Astrocyte (in vitro differentiated cells and primary cell): ENCODE data around the gene AK1. TPM values are rescaled to one million over a fixed set of nuclear protein-coding genes. Genes with fewer than 3 reads are reported as not detected.

Experiments used
- DNase-seq: peaks from one replicate; pipeline ENCODE4 v3.0.0-alpha.2; 2010; ENCODE audit warnings: low read depth
- FAIRE-seq: peaks from 2 replicates; lab custom pipeline; 2011; peaks lifted over from hg19 to GRCh38; lab: Jason Lieb, UNC
- H2AFZ ChIP-seq: 2 replicates; pipeline ENCODE4 v1.6.0; 2012; ENCODE audit warnings: low read depth, low read length, inconsistent platforms
- H3K27ac ChIP-seq: 2 replicates; pipeline ENCODE4 v1.5.1; 2011; ENCODE audit warnings: low read depth, low read length, inconsistent platforms
- H3K27me3 ChIP-seq: 2 replicates; pipeline ENCODE4 v1.6.0; 2011; ENCODE audit warnings: low read length, inconsistent platforms; ENCODE audit not compliant: insufficient read depth
- H3K36me3 ChIP-seq: 2 replicates; pipeline ENCODE4 v1.5.1; 2011; ENCODE audit warnings: low read length, inconsistent platforms; ENCODE audit not compliant: insufficient read depth
- H3K4me1 ChIP-seq: 2 replicates; pipeline ENCODE4 v1.5.1; 2011; ENCODE audit warnings: low read length, inconsistent platforms; ENCODE audit not compliant: insufficient read depth
- H3K4me2 ChIP-seq: 2 replicates; pipeline ENCODE4 v1.6.0; 2012; ENCODE audit warnings: low read length, inconsistent platforms
- H3K4me3 ChIP-seq: 2 replicates; pipeline ENCODE4 v1.5.1; 2011; ENCODE audit warnings: low read depth, mild to moderate bottlenecking, low read length, inconsistent platforms; ENCODE audit not compliant: insufficient read depth
- H3K79me2 ChIP-seq: 2 replicates; pipeline ENCODE4 v1.6.0; 2012; ENCODE audit warnings: mild to moderate bottlenecking, low read length, inconsistent platforms; ENCODE audit not compliant: insufficient read depth
- H3K9ac ChIP-seq: 2 replicates; pipeline ENCODE4 v1.6.0; 2012; ENCODE audit warnings: mild to moderate bottlenecking, low read length, inconsistent platforms
- H3K9me3 ChIP-seq: 2 replicates; pipeline ENCODE4 v1.5.1; 2012; ENCODE audit warnings: low read depth, mild to moderate bottlenecking, low read length, inconsistent platforms; ENCODE audit not compliant: insufficient read depth
- H4K20me1 ChIP-seq: 2 replicates; pipeline ENCODE4 v1.6.0; 2012; ENCODE audit warnings: low read length, inconsistent platforms; ENCODE audit not compliant: insufficient read depth
- H3K27ac Mint-ChIP-seq: one replicate; pipeline ENCODE4 v1.8.0; 2021; ENCODE audit warnings: mild to moderate bottlenecking, mixed read lengths; ENCODE audit not compliant: unreplicated experiment
- H3K27me3 Mint-ChIP-seq: one replicate; pipeline ENCODE4 v1.8.0; 2021; ENCODE audit warnings: low read depth, mixed read lengths; ENCODE audit not compliant: unreplicated experiment
- H3K36me3 Mint-ChIP-seq: one replicate; pipeline ENCODE4 v1.8.0; 2021; ENCODE audit warnings: low read depth, mixed read lengths; ENCODE audit not compliant: unreplicated experiment
- H3K4me1 Mint-ChIP-seq: one replicate; pipeline ENCODE4 v1.8.0; 2021; ENCODE audit warnings: low read depth, mixed read lengths; ENCODE audit not compliant: unreplicated experiment
- H3K4me3 Mint-ChIP-seq: one replicate; pipeline ENCODE4 v1.8.0; 2021; ENCODE audit warnings: mild to moderate bottlenecking, moderate library complexity, mixed read lengths; ENCODE audit not compliant: unreplicated experiment
- H3K9me3 Mint-ChIP-seq: one replicate; pipeline ENCODE4 v1.8.0; 2021; ENCODE audit warnings: mild to moderate bottlenecking, mixed read lengths; ENCODE audit not compliant: unreplicated experiment
- EZH2 ChIP-seq: IDR thresholded peaks from 2 replicates; pipeline ENCODE4 v1.6.1; 2012; ENCODE audit warnings: mild to moderate bottlenecking, low read length, inconsistent platforms; ENCODE audit not compliant: insufficient read depth
- total RNA-seq: library from RNA; stranded (reverse); gene quantifications from 2 replicates; pipeline ENCODE4 v1.2.1, GENCODE V29; 2021
- TF ChIP-seq, protein P1 (sequence below): IDR thresholded peaks from 2 replicates; pipeline ENCODE4 v1.5.1; 2011; ENCODE audit warnings: low read depth, mild to moderate bottlenecking, inconsistent platforms, low read length, moderate library complexity; ENCODE audit not compliant: insufficient read depth

Gene AK1
- total RNA-seq, 1 donor from 2014 or later: 78.0 TPM

GRCh38 chr9:127869310-127870152, 7.9 kb downstream of the AK1 start:
- H3K4me1 ChIP-seq: peaks cover 15% of the 10 kb centered on the region
- TF ChIP-seq EZH2: no peak
- TF ChIP-seq, protein P1, sequence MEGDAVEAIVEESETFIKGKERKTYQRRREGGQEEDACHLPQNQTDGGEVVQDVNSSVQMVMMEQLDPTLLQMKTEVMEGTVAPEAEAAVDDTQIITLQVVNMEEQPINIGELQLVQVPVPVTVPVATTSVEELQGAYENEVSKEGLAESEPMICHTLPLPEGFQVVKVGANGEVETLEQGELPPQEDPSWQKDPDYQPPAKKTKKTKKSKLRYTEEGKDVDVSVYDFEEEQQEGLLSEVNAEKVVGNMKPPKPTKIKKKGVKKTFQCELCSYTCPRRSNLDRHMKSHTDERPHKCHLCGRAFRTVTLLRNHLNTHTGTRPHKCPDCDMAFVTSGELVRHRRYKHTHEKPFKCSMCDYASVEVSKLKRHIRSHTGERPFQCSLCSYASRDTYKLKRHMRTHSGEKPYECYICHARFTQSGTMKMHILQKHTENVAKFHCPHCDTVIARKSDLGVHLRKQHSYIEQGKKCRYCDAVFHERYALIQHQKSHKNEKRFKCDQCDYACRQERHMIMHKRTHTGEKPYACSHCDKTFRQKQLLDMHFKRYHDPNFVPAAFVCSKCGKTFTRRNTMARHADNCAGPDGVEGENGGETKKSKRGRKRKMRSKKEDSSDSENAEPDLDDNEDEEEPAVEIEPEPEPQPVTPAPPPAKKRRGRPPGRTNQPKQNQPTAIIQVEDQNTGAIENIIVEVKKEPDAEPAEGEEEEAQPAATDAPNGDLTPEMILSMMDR: peak; percentile 76
- H3K4me2 ChIP-seq: no peak overlapping the region
- H3K9ac ChIP-seq: no peak overlapping the region
- no peaks in the 10 kb centered on the region for H3K9me3 Mint-ChIP-seq
- H3K4me1 Mint-ChIP-seq: peaks cover 10% of the 10 kb centered on the region
- H4K20me1 ChIP-seq: peaks cover 20% of the 10 kb centered on the region
- H2AFZ ChIP-seq: no peak overlapping the region
- H3K27me3 ChIP-seq: no peaks in the 10 kb centered on the region
- DNase-seq: no peak
- H3K36me3 ChIP-seq: no peaks in the 10 kb centered on the region
- no peaks in the 10 kb centered on the region for H3K9me3 ChIP-seq
- FAIRE-seq: no peak
- no peak overlapping the region for H3K4me3 ChIP-seq
- no peak overlapping the region for H3K27ac Mint-ChIP-seq
- H3K79me2 ChIP-seq: peaks cover 2% of the 10 kb centered on the region
- peaks cover 15% of the 10 kb centered on the region for H3K36me3 Mint-ChIP-seq
- no peak overlapping the region for H3K4me3 Mint-ChIP-seq
- no peaks in the 10 kb centered on the region for H3K27me3 Mint-ChIP-seq
- no peak overlapping the region for H3K27ac ChIP-seq

DNA sequence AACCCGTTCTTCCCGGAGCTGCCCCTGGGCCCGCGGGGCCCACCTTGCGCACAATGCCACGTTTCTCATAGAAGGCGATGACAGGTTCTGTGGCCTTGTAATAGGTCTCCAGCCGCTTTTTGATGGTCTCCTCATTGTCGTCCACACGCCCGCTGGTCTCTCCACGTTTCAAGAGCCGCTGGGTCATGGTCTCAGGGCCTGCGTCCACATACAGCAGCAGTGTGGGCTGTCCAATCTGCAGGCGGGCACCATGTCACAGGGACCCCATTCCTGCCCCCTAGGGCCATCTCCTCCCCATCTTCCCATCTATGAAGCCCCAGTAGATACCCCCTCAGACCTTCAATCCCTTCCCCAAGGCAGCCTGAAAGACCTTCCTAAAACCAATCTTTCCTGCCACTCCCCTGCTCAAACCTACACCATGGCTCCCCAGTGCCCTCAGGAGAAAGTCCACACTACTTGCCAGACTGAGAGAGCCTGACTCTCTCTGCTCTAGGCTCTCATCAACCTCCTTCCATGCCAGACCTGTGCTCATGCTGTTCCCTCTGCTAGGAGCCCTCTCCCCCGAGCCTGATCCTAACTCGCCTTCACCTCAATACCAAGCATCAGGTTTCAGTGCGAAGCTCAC, 9.1 kb downstream of the AK1 start:
- H3K27me3 Mint-ChIP-seq: no peaks in the 10 kb centered on the region
- no peak overlapping the region for H2AFZ ChIP-seq
- no peak overlapping the region for H3K27ac Mint-ChIP-seq
- H3K27me3 ChIP-seq: no peaks in the 10 kb centered on the region
- no peak for DNase-seq
- no peaks in the 10 kb centered on the region for H3K79me2 ChIP-seq
- no peaks in the 10 kb centered on the region for H3K9me3 ChIP-seq
- H3K9me3 Mint-ChIP-seq: no peaks in the 10 kb centered on the region
- H3K4me2 ChIP-seq: no peak overlapping the region
- H3K27ac ChIP-seq: no peak overlapping the region
- peaks cover 12% of the 10 kb centered on the region for H4K20me1 ChIP-seq
- peaks cover 10% of the 10 kb centered on the region for H3K4me1 Mint-ChIP-seq
- FAIRE-seq: no peak
- no peaks in the 10 kb centered on the region for H3K36me3 ChIP-seq
- no peak overlapping the region for H3K9ac ChIP-seq
- H3K4me1 ChIP-seq: peaks cover 7% of the 10 kb centered on the region
- no peak overlapping the region for H3K4me3 Mint-ChIP-seq
- H3K36me3 Mint-ChIP-seq: peaks cover 15% of the 10 kb centered on the region
- no peak overlapping the region for H3K4me3 ChIP-seq
- no peak for TF ChIP-seq EZH2
- TF ChIP-seq, protein P1: no peak
